Measurements from ENCODE around the gene RPH3AL.
"Not testable (repeated sequence)": the region's sequence is repeated elsewhere in the genome, so short reads cannot be mapped to it uniquely, and the experiment has no call there.

RPH3AL gene

DNA sequence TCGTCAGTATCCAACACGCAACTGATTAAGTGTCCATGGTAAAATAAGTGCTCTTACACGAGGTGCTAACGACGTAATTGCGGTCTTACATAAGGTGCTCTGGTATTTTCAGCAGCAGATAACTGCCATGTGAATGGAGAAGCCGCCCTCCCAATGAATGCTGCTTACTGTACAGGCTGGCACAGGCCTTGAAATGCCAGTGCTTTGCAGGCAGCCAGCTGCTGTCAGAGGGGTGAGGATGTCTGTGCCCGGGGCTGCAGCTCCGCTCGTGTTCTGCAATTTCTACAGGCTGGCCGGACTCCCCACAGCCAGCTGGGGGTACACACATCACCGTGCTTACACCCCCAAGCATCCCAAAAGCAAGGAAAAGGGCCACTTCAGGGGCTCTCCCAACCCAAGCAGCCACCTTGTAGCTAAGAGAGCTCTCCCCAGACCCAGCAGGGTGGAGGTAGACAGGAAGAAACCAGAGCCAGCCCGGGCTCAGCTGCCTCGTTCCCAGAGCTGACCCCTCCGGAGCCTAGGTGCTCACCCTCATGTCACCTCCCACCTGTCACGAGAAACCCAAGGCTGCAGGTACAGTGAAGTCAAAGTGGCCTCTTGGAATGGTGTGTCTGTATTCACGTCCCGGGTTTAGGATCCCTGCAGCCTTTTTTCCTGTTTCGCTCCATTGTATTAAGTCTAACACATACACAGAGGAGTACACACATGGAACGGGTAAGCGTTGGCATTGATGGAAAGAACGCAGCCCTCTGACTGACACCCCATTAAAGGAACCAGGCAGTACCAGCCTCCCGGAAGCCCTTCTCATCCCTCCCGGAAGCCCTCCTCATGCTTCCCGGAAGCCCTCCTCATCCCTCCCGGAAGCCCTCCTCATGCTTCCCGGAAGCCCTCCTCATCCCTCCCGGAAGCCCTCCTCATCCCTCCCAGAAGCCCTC lies 27.2 kb upstream of the RPH3AL start:
- H3K4me3 ChIP-seq (ENCODE audit: low read depth, low read length) = no peak overlapping the region

DNA sequence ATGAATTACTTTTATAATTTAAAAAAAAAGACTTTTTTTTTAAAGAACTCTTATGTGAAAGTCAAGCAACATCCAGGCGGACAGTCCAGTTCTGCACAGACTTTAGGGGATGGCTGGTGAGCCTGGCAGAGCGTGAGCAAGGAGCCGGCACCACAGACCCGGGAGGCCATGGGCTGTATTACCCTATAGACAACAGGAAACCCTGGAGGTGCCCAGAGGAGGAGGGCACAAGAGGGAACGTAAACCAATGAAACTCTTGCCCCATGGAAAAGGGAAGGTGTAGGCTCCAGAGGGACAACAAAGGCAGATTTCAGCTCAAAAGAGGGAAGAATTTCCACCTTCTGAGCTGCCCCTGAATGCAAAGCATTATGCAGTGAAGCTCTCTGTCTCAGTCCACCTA lies 25.5 kb upstream of the RPH3AL start:
- no peak overlapping the region for H3K4me3 ChIP-seq (ENCODE audit: low read depth, low read length)

DNA sequence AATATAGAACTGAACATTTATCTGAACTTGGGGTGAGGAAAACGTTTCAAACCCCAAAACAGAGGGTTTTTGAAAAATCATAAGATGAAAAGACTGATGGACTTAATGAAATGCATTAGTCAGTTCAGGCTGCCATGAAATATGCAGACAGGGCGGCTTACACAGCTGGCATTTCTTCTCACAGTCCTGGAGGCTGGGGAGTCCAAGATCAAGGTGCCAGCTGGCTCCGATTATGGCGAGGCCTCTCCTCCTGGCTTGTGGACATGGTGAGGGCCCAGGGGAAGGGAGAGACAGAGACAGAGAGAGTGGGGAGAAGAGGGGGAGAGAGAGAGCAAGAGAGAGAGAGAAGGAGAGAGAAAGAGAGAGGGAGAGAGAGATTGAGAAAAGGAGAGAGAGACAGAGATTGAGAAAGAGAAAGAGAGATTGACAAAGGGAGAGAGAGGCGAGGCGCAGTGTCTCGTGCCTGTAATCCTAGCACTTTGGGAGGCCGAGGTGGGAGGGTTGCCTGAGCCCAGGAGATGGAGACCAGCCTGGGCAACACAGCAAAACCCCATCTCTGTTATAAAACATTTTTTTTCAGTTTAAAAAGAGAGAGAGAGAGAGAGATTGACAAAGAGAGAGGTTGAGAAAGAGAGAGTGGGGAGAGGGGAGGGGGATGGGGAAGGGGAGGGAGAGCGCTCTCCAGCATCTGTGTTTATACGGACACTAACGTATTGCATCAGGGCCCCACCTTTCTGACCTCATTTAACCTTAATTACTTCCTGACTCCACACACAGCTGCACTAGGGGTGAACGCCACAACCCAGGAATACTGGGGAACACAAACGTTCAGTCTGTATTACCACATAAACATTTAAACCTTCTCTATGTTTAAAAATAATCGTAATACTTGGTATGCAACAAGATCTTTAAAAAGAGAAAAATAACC lies 24.6 kb upstream of the RPH3AL start:
- H3K4me3 ChIP-seq (ENCODE audit: low read depth, low read length) = no peak overlapping the region

DNA sequence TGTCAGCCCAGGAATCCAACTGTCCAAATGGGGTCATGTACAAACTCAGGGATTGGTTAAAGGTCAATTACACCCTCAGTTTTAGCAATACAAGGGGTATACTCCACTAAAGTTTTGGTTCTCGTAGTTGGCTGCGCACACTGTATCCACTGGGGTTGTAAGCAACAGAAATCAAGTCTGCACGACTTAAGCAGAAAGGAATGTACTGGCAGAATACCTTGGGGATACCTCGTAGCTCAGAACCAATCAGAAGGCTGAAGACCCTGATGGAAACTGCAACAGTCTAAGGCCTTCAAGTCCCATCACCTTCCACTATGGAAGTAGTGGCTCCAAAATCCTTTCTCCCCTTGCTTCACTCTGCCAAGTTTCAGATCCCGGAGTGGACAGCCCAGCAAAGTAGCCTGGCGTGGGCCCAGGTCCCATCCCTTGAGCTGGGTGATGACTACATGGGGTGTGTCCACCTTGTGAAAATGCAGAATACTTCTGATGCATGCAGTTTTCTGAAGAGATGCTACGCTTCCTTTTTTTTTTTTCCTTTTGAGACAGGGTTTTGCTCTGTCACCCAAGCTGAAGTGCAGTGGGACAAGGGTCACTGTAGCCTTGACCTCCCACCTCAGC lies 21.1 kb upstream of the RPH3AL start:
- H3K4me3 ChIP-seq (ENCODE audit: low read depth, low read length) = no peak overlapping the region

DNA sequence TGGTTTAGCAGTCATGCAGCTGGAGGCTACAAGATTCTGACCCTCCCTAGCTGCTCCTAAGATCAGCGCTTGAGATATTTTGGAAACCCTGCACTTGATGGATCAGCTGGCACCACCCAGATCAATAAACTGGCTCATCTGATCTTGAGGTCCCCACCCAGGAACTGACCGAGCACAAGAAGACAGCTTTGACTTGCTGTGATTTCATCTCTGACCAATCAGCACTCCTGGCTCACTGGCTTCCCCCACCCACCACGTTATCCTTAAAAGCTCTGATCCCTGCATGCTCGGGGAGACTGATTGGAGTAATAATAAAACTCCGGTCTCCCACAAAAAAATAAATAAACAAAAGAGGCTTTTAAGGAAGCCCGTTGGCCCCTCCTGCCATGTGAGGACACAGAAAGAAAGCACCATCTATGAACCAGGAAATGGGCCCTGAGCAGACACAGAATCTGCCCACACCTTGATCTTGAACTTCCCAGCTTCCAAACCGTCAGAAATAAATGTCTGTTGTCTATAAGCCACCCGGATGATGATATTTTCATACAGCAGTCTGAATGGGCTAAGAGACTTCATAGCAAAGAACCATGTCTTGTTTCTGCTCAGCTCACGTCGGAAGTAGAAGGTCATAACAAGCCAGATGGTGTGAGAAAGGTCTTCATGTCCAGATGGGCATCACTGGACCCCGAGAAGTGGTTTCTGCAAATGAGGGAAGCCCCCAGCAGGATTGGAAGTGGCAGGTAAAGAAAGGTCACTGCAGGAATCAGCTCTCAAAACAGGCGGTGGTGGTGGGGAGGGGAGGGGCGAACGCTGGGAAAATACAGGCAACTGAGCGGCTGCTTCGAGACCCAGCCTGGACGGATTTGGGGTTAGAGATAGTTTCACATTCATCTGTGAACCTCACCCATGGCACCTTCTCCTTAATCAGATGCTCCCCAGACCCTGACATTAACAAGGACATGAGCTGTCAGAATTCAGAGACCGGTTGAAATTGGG lies 19.8 kb upstream of the RPH3AL start:
- H3K4me3 ChIP-seq (ENCODE audit: low read depth, low read length) = no peak overlapping the region

DNA sequence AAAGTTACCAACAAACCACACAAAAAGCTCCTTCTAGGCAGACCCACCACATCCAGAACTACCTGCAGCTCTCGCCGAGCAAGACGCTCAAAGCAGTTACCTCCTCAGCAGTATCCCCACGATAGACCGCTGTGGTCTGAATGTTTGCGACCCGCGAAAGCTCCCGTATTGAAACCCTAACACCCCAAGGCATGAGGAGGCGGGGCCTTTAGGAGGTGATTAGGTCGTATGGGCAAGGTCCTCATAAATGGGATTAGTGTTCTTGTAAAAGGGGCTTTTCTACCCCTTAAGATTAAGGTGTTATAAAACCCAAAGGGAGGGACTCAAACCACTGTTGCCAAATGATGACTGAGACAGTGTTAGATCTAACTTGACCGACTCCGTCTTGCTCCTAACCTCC lies 19.0 kb upstream of the RPH3AL start:
- H3K4me3 ChIP-seq (ENCODE audit: low read depth, low read length) = no peak overlapping the region

DNA sequence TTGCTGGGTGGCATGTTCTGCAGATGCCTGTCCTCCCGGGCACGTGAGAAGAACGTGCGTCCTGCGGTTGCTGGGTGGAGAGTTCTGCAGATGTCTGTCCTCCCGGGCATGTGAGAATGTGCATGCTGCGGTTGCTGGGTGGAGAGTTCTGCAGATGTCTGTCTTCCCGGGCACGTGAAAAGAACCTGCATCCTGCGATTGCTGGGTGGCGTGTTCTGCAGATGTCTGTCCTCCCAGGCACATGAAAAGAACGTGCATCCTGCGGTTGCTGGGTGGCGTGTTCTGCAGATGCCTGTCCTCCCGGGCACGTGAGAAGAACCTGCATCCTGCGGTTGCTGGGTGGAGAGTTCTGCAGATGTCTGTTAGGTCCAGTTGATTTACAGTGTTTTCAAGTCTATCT lies 15.0 kb upstream of the RPH3AL start:
- not testable (repeated sequence) for H3K4me3 ChIP-seq (ENCODE audit: low read depth, low read length)

DNA sequence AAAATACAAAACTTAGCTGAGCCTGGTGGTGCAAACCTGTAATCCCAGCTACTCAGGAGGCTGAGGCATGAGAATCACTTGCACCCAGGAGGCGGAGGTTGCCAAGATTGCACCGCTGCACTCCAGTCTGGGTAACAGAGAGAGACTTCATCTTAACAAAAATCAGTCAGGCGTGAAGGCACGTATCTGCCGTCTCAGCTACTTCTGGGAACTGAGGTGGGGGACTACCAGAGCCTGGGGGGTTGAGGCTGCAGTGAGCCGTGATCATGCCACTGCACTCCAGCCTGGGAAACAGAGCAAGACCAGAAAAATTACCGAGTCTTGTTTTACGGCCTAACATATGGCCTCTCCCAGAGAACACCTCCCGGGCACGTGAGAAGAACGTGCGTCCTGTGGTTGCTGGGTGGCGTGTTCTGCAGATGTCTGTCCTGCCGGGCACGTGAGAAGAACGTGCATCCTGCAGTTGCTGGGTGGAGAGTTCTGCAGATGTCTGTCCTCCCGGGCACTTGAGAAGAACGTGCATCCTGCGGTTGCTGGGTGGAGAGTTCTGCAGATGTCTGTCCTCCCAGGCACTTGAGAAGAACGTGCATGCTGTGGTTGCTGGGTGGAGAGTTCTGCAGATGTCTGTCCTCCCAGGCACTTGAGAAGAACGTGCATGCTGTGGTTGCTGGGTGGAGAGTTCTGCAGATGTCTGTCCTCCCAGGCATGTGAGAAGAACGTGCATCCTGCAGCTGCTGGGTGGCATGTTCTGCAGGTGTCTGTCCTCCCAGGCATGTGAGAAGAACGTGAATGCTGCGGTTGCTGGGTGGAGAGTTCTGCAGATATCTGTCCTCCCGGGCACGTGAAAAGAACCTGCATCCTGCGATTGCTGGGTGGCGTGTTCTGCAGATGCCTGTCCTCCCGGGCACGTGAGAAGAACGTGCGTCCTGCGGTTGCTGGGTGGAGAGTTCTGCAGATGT lies 14.3 kb upstream of the RPH3AL start:
- H3K4me3 ChIP-seq (ENCODE audit: low read depth, low read length) = not testable (repeated sequence)

DNA sequence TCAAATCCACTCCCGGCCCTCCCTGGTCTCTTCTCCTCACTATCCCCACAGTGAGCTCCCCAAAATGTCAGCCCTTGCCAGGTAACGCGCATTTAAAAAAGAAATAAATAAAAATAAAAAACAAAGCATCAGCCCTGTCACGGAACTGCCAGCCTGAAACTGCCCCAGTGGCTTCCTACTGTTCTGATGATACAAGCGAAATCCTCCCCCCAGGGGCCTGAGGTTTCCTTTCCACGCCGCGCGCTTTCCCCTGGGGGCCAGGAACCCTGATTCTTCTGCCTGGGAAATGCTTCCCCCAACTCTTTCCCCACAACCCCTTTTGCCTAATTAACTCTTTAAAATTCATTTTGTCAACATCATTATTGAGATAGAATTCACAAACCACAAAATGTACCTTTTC lies 12.2 kb upstream of the RPH3AL start:
- no peak overlapping the region for H3K4me3 ChIP-seq (ENCODE audit: low read depth, low read length)

DNA sequence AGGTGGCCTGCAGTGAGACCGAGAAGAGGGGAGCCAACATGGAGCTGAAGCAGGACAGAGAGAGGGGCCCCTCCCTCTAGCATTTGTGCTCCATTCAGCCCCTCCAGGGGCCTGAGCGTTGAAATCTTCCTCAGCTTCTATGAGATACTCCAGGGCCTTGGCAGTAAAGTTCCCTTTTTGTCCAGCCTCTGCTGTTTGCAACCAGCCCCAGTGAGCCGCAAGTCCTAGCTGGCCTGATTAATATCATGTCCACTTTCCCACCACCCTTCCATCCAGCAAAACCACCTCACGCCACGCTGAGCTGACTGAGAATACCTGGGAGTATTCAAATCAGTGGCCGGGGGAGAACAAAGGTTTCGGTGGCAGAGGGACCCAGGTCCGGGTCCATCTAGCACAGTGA lies 11.7 kb upstream of the RPH3AL start:
- no peak overlapping the region for H3K4me3 ChIP-seq (ENCODE audit: low read depth, low read length)

DNA sequence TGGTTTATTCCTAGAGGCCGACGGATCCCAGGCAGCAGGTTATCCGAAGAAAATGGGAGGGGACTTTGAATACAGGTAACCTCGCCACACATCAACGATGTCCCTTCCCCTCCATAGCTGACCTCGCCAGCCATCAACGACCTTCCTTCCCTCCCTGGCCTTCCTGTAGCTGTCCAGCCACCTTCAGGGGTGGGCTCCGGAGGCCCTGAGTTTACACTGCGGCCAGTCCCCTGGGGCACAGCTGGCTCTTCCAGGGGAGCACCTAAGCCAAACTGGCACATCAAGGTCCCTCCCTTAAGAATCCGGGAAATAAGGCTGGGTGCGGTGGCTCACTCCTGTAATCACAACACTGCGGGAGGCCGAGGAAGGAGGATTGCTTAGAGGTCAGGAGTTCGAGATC lies 10.1 kb upstream of the RPH3AL start:
- no peak overlapping the region for H3K4me3 ChIP-seq (ENCODE audit: low read depth, low read length)

DNA sequence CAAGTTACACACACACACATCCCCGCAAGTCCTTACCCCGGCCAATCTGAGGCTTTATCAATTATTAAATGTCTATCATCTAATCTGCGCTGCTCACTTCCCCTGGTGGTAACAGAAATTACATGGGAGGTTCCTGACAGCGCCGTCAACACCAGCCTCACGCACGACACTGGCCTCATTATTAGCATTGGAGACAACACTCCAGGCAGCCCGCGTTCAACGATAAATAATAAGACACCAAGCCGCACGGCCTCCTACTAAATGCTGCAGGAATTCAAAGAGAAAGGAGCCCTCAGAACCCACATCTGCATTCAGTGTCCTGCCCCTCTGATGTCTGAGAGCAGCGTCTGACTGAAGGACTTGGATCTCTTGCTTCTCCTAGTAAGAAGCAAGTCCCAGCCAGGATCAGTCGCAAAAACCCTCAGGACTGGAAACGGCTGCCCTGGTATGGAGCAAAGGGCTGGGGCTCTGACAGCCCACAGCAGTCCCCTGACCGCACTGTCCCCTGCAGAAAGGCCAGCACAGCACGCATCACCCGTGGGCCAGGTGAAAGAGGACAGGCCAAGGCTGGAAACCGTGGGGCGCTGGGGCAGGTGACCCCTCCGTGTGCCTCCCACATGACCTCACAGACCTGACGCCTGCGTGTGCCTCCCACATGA lies 7.6 kb upstream of the RPH3AL start:
- H3K4me3 ChIP-seq (ENCODE audit: low read depth, low read length) = no peak overlapping the region

DNA sequence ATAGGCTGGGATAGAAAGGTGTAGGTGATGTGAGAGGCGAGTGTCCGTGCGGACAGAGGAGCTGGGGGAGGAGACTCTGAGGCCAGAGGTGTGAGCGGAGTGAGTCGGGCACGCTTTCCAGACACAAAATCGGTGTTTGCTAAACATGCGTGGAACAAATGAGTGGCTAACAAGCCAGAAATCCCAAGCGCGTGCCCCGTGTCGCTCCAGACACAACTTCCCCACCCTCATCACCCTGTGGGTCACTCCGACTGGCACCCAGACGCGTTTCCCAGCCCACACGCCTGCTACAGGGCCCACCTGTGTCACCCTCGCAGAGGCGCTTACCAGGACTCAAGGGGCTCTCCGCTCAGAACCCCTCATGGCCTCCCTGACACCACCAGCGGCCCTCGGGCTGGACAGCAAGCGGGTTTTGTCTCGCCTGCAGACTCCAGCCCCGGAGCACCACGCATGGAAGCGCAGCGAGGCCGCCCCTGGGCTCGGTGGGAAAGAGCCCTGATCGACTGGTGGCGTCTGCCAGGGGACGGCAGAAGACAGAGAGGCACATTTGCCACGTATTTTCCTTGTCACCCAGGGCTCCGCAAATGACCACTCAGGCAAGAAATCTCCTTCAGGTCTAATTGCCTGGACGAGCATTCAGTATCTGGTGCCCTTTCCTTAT lies 6.0 kb upstream of the RPH3AL start:
- no peak overlapping the region for H3K4me3 ChIP-seq (ENCODE audit: low read depth, low read length)

DNA sequence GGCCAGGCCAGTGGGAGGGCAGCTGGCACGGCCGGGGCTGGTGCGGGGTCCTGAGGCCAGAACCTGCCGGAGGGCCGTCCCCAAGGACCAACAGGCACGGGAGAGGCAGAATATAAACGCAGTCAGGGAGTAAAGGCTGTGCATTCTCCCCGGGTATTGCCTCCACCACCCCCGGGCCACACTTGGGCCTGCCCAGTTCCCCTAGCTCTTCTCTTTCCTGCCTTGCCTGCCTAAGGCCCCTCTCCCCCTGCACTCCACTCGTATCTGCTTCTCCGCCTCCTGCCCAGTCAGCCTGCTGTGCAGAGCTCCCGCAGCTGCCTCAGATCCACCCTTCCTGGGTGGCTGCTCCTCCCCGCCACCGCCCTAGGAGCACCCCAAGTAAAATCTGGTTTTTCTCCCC lies 5.0 kb upstream of the RPH3AL start:
- no peak overlapping the region for H3K4me3 ChIP-seq (ENCODE audit: low read depth, low read length)

DNA sequence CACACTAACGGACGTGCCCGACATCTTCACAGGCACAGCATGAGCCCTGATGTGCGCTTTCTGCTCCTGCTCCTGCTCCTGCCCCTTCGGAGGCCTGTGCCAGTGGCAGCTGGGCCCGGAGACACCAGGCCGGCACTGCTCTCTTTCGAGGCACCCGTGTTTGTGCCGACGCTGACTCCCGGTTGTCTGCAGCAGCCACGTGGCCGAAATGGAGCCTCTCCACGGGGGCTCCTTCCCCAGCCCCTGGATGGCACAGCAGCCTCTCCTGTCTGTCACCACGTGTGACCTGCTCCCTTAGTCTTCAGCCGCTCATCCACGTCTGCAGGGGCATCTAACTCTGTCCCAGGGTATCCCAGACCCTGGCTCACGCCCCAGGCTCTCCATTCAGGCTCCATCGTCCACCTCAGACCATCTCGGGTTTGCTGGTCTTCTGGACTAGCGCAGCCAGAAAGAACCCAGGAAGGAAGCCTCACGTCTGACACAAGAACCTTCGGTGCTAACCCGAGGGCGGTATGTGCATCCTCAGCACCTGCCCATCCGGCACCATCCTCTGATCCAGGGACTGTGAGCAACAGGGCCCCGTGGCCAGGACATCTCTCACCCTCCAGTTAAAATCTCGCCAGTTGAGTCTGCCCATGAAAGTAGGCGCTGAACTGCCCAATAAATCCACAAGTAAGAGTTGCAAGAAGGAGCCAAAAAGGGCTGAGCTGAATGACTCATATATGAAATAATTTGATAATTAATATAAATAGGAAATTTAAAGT lies 4.2 kb upstream of the RPH3AL start:
- H3K4me3 ChIP-seq (ENCODE audit: low read depth, low read length) = no peak overlapping the region

DNA sequence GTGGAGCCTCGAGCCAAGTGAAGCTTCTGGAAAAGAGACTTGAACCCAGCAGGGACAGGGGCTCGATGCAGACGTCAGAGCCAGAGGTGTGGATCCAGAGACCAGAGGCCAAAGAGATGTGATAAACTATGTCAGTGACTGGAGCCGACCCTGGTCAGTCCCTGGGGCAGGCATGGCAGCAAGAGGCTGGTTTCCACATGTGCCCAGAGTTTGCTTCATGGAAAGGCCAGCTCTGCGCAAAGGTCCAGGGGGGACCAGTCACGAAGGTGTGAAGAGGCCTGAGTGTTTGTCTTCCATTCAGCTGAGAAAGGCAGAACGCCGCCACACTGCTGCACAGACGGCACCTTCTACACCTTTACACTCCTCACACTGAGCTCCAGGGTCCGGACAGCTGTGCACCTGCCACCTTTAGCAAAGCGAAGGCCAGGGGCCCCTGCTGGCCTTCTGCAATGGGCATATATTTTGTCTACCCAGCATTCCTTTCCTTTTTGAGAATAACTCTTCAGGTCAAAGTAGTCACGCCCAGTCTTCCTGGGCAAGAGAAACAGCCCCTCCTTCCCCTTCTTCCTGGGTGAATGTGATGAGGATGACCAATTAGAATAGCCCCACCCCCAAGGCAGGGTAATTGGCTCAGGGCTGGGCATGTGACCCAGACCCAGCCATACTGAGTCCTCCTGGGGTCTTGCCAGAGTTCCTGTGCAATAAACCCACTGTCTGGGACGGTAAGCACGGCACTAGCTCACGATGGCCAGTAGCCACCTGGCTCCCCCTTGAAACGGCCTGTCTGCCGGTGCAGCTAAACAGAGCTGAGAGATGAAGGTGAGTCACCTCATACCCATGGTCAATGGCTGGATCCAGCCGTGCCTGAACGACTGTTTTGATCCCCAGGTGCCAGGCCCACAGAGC lies 2.3 kb upstream of the RPH3AL start:
- no peak overlapping the region for H3K4me3 ChIP-seq (ENCODE audit: low read depth, low read length)
